Measurements from ENCODE around the gene AKT1.
A peak's percentile ranks its signal among the peaks of the same experiment; 100 is the strongest.
"Not testable (repeated sequence)": the region's sequence is repeated elsewhere in the genome, so short reads cannot be mapped to it uniquely, and the experiment has no call there.

Gene AKT1

DNA sequence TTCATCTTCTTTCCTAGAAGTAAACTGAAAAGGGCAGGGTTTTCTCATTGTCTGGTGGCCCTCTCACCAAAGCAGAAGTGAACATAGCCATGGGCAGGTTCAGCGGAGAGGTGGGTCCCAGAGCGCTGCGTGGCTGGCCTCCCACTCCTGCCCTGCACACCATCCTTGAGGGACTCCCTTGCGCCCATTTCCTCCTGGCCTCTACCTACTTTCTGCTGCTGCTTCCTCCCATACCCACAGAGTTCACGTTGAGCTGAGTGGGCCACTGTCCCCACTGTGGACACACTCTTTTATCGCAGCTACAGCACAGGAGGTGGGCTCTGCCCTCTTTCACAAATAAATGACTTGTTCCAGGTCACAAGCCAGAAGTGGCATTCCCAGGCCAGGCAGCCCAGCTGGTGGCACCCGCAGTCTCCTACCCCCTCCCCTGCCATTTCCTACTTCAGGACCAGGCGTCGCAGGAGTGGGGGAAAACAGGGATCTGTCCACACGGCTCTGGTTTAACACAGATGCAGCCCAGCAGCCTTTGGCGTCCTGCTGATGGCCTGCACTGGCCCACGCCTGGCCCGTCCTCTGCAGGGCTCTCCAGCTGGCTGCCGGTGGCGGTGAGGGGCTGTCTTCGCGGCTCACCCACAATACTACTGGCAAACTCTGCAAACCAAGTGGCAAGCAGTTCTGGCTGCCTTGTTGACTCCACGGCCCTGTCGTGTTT lies 37.7 kb downstream of the AKT1 start:
- DNase-seq (ENCODE audit: extremely low spot score, insufficient read length, low read depth) (no peak), FAIRE-seq (no peak)

DNA sequence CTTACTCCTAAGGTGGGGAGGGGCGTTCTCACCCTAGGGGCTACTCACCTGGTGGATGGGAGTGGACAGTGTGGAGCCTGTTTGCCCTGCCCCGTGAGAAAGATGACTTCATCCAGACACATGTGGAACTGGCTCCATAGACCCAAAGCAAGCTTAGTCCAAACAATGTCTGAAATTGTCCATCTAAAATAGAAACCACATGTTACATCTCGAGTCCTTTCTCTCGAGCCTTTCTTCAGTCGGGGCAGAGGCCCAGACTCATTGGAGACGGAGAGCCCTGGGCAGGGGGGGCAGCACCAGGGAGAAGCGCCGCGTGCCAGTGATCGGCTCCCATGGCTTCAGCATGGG lies 38.3 kb downstream of the AKT1 start:
- FAIRE-seq (no peak), DNase-seq (ENCODE audit: extremely low spot score, insufficient read length, low read depth) (no peak)

- FAIRE-seq, result no peak
- DNase-seq (ENCODE audit: extremely low spot score, insufficient read length, low read depth), result no peak
These were observed 38.9 kb downstream of the AKT1 start for GRCh38 chr14:104756477-104757237.

DNA sequence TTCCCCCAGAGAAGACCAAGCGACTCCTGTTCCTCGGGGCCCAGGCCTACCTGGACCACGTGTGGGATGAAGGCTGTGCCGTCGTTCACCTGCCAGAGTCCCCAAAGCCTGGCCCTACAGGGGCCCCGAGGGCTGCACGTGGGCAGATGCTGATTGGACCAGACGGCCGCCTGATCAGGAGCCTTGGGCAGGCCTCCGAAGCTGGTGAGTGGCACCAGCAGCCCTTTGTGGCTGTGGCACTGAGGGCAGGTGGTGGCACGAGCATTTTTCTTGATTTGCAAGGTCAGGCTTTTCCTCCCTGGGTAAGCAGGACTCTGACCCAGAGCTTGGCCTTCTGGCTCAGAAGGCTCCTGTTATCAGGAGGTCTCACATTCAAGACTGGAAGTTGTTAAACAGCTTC lies 39.9 kb downstream of the AKT1 start:
- no peak for DNase-seq (ENCODE audit: extremely low spot score, insufficient read length, low read depth)
- no peak for FAIRE-seq

- no peak for FAIRE-seq
- no peak for DNase-seq (ENCODE audit: extremely low spot score, insufficient read length, low read depth)
These were observed 41.2 kb downstream of the AKT1 start for GRCh38 chr14:104754213-104754851.

DNA sequence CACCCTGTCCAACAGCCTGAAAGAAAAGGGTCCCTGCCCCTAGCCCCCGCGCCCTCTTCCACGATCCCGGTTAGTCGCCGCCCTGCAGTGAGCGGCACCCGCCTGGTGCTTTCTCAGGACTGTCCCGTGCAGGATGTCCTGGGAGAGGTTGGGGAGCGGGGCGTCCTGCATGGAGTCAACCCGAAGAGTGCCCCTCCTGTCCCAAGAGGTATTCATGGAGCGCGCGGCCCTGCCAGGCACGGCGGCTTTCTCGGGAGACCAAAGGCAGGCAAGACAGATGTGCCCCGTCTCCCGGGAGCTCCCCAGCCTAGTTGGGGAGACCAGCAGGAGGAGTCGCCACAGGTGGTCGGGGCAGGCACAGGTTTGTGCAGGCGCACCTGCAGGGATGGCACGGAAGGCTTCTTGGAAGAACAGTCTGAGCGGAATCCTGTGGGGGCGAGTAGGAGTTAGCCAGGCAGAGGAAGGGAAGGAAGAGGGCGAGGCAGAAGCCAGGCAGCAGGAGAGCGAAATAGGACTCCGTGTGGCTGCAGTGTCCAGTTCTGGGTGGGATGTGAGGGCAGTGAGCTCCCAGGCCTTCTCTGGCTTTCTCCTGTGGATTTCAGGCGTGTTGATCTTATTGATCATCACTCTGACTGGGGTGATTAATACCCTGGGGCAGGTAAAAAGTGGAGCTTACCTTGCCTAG lies 41.9 kb downstream of the AKT1 start:
- DNase-seq (ENCODE audit: extremely low spot score, insufficient read length, low read depth) (no peak), FAIRE-seq (no peak)

DNA sequence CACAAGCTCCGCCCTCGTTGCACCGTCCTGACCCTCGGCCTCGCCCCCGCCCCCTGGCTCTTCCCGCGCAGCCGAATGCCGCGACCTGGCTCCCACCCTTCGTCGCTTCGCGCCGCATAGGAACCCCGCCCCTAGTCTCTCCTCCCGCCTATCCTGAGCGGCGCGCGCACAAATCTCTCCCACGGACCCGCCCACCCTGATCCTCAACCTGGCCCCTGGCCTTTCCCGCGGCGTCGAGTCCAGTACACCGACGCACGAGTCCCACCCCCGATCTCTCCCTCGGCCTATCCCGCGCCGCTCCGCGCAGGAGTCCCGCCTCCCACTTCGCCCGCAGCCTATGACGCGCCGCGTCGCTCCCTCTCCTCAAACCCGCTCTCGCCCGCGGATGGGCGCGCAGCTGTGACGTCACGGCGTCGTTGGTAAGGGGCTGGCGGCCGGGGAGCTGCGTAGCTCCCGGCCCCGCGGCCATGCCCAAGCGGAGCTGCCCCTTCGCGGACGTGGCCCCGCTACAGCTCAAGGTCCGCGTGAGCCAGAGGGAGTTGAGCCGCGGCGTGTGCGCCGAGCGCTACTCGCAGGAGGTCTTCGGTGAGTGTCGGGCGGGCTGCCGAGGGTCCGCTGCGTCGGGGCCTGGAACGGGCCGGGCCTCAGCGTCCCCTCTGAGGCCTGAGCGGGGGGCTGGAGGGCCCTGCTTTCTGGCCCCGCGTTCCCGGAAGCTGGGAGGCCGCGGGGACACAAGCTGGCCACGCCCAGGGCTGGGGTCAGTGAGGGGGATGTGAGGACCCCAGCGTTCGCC lies 42.6 kb downstream of the AKT1 start, which contains the start of gene SIVA1:
Gene SIVA1 (plus strand): TSS at position 413 of the 793 bp plus-strand sequence. CDS start 55 bp downstream, at position 468.
- peak; percentile 99 for DNase-seq (ENCODE audit: extremely low spot score, insufficient read length, low read depth)
- peak; percentile 99 for FAIRE-seq

GRCh38 chr14:104752423-104752734 lies 43.2 kb downstream of the AKT1 start:
- FAIRE-seq (no peak), DNase-seq (ENCODE audit: extremely low spot score, insufficient read length, low read depth) (no peak)

DNA sequence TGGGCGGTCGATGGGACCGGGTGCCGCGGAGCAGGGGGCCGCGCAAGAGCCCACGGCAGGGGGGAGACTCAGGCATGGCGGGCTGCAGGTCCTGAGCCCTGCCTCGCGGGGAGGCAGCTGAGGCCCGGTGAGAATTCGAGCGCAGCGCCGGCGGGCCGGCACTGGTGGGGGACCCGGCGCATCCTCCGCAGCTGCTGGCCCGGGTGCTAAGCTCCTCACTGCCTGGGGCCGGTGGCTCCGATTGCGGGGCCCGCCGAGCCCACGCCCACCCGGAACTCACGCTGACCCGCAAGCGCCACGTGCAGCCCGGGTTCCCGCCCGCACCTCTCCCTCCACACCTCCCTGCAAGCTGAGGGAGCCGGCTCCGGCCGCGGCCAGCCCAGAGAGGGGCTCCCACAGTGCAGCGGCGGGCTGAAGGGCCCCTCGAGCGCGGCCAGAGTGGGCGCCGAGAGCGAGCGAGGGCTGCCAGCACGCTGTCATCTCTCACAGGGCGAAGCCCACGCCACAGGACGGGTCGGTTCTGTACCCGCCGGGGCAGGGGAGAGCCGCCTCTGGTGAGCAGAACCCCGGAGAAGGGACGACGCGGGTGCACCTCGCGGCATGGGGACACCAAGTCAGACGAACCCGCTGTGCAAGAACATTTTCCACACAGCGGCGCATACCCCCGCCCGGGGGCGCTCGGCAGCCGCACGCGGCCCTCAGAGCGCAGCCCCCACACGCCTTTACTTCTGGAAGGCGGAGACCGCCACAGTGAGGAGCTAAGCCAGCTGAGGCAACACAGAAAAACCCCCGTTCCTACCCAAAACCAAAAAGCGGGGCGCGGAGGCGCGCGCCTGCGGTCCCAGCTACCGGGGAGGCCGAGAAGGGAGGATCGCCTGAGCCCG lies 43.8 kb downstream of the AKT1 start:
- no peak for DNase-seq (ENCODE audit: extremely low spot score, insufficient read length, low read depth)
- no peak for FAIRE-seq

DNA sequence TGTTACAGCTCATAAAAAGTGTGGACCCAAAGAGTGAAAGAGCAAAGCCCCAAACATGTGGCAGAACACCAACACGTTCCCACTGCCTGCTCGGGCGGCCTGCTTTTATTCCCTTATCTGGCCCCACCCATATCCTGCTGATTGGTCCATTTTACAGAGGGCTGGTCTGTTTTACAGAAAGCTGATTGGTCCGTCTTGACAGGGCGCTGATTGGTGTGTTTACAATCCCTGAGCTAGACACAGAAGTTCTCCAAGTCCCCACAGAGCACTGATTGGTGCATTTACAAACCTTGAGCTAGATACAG lies 44.8 kb downstream of the AKT1 start:
- not testable (repeated sequence) for DNase-seq (ENCODE audit: extremely low spot score, insufficient read length, low read depth)

DNA sequence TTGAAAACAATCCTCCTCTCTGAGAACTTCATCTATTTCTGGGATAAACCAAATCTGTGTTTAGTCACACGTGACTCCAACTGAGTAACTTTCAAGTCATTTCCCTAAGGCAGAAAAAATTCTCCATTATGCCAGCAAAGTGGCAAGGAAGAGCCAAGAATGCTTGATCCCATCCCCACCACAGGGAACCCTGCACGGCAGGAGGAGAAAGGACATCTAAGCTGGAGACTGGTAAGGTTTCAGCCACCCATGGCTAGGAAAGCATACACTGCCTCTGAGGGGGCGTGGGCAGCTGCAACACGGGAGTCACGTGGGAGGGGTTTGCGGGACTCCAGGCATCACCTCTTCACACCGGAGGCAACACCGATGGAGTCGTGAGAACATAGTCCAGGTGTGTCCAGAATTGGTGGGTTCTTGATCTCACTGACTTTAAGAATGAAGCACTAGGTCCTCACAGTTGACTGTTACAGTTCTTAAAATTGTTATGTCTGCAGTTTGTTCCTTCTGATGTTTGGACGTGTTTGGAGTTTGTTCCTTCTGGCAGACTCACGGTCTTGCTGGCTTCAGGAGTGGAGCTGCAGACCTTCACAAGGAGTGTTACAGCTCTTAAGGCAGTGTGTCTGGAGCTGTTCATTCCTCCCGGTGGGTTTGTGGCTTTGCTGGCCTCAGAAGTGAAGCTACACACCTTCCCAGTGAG lies 45.3 kb downstream of the AKT1 start:
- FAIRE-seq (no peak), DNase-seq (ENCODE audit: extremely low spot score, insufficient read length, low read depth) (no peak)

More for the DNA sequence above, 44.8 kb downstream of the AKT1 start:
- FAIRE-seq, result not testable (repeated sequence)

- DNase-seq (ENCODE audit: extremely low spot score, insufficient read length, low read depth) (no peak), FAIRE-seq (no peak)
These were observed 46.4 kb downstream of the AKT1 start for GRCh38 chr14:104749111-104749649.

- FAIRE-seq (no peak), DNase-seq (ENCODE audit: extremely low spot score, insufficient read length, low read depth) (no peak)
These were observed 47.7 kb downstream of the AKT1 start for GRCh38 chr14:104747876-104748275.

DNA sequence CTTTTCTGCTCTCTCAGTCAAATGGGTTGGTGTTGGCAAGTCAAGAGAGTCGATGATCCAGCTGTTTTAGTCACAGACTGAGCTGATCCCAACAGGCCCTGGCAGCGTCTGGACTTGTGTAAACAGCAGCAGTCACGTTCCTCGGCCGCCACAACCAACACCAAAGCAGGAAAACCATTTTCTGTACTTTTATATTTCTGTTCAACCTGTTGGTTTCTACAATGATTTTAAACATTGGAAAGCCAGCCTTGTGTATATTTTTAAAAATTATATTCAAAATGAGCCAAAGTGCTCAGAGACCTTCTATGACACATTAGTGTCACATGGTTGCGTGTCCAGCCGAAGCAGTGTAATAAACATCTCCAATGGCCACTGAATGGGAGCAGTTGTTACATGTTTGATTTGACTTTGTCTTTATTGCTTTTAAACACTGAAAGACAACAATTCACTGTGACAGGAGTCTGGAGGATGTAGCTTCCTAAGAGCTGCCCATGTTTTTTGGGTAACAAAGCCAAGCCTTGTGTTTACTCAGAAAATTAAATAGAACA lies 48.5 kb downstream of the AKT1 start:
- FAIRE-seq, result no peak
- no peak for DNase-seq (ENCODE audit: extremely low spot score, insufficient read length, low read depth)

- FAIRE-seq, result no peak
- DNase-seq (ENCODE audit: extremely low spot score, insufficient read length, low read depth), result no peak
These were observed 49.4 kb downstream of the AKT1 start for GRCh38 chr14:104746071-104746545.

- no peak for FAIRE-seq
- DNase-seq (ENCODE audit: extremely low spot score, insufficient read length, low read depth), result no peak
These were observed 50.1 kb downstream of the AKT1 start for GRCh38 chr14:104745431-104745830.

- no peak for DNase-seq (ENCODE audit: extremely low spot score, insufficient read length, low read depth)
- FAIRE-seq, result no peak
These were observed 51.1 kb downstream of the AKT1 start for GRCh38 chr14:104744484-104744883.
